Thoracic aorta (tissue), 2 donors: ENCODE data around the gene TCL1B. TPM values are rescaled to one million over a fixed set of nuclear protein-coding genes. Genes with fewer than 3 reads are reported as not detected.

Experiments
- ATAC-seq: fragments of 150-250 bp; one replicate; pipeline ENCODE4 v1.8.0; 2017; ENCODE audit warnings: low read depth; ENCODE audit not compliant: insufficient number of reproducible peaks, low FRiP score
- DNase-seq: peaks from one replicate; pipeline ENCODE4 v3.0.0-alpha.2; 2020; ENCODE audit warnings: low spot score
- H3K27ac ChIP-seq, 2 donors: fragments of 200-600 bp; sonication (generic); 1 replicate in 1 of 2; 2 replicates in 1 of 2; pipeline ENCODE4 v1.5.1; 2016; ENCODE audit warnings: mild to moderate bottlenecking in 2 of 2, moderate library complexity in 2 of 2
- H3K27me3 ChIP-seq: fragments of 200-600 bp; sonication (generic); replicated peaks from 2 replicates; pipeline ENCODE4 v1.6.0; 2016; ENCODE audit warnings: mild to moderate bottlenecking; ENCODE audit not compliant: insufficient read depth
- H3K36me3 ChIP-seq: fragments of 200-600 bp; sonication (generic); one replicate; pipeline ENCODE4 v1.5.1; 2016
- H3K4me1 ChIP-seq, 2 donors: fragments of 200-600 bp; sonication (generic); 1 replicate in 1 of 2; 2 replicates in 1 of 2; pipeline versions ENCODE4 v1.5.1 to v1.6.0; 2016; ENCODE audit warnings: low read depth in 2 of 2, mild to moderate bottlenecking in 1 of 2; ENCODE audit not compliant: control insufficient read depth in 1 of 2
- H3K4me3 ChIP-seq: fragments of 200-600 bp; sonication (generic); 2 replicates; pipeline ENCODE4 v1.5.1; 2016; ENCODE audit warnings: mild to moderate bottlenecking
- H3K9me3 ChIP-seq: fragments of 200-600 bp; sonication (generic); 2 replicates; pipeline ENCODE4 v1.5.1; 2016
- CTCF ChIP-seq: fragments of 200-600 bp; sonication (generic); IDR thresholded peaks from one replicate; pipeline ENCODE4 v1.5.1; 2019; ENCODE audit warnings: antibody characterized with exemption
- total RNA-seq, 2 donors: library from RNA; depleted of rRNA; stranded (reverse); fragments of >200 nt; gene quantifications; one replicate each; pipeline versions ENCODE4 v1.1.0 to v1.2.3, GENCODE V29; 2016

Gene TCL1B
- total RNA-seq, result not detected

GRCh38 chr14:95685978-95686922 is at the start of gene TCL1B:
Gene TCL1B (plus strand): TSS chr14:95686426. CDS start chr14:95686468, 42 bp downstream.
- ATAC-seq, result no peak
- no peaks in the 10 kb centered on the region for H3K27me3 ChIP-seq
- no peak for TF ChIP-seq CTCF

GRCh38 chr14:95644981-95645380 is 41.2 kb upstream of the TCL1B start:
- DNase-seq (no peak), ATAC-seq (no peak)
- Histone ChIP-seq H3K4me1 (no peaks in the 10 kb centered on the region), H3K27ac (no peak overlapping the region), H3K4me3 (no peak overlapping the region), H3K27me3 (no peaks in the 10 kb centered on the region), H3K36me3 (no peaks in the 10 kb centered on the region), H3K9me3 (no peaks in the 10 kb centered on the region)
- no peak for TF ChIP-seq CTCF

More at GRCh38 chr14:95685978-95686922, at the start of gene TCL1B:
- no peak within 1 kb of the TSS for H3K4me3 ChIP-seq
- H3K36me3 ChIP-seq, result no peaks in the 10 kb centered on the region
- no peaks in the 10 kb centered on the region for H3K4me1 ChIP-seq
- DNase-seq, result no peak
- H3K27ac ChIP-seq, result no peak within 1 kb of the TSS
- H3K9me3 ChIP-seq, result no peaks in the 10 kb centered on the region

- Histone ChIP-seq H3K4me3 (no peak overlapping the region), H3K27ac (no peak overlapping the region), H3K9me3 (no peaks in the 10 kb centered on the region), H3K27me3 (no peaks in the 10 kb centered on the region), H3K4me1 (no peaks in the 10 kb centered on the region), H3K36me3 (no peaks in the 10 kb centered on the region)
- no peak for DNase-seq
- no peak for ATAC-seq
- no peak for TF ChIP-seq CTCF
These were observed 40.7 kb upstream of the TCL1B start for GRCh38 chr14:95645389-95645996.

GRCh38 chr14:95647926-95648325 is 38.3 kb upstream of the TCL1B start:
- Histone ChIP-seq H3K4me1 (no peaks in the 10 kb centered on the region), H3K27me3 (no peaks in the 10 kb centered on the region), H3K9me3 (no peaks in the 10 kb centered on the region), H3K27ac (no peak overlapping the region), H3K4me3 (no peak overlapping the region), H3K36me3 (no peaks in the 10 kb centered on the region)
- TF ChIP-seq CTCF, result no peak
- DNase-seq (no peak), ATAC-seq (no peak)

GRCh38 chr14:95649230-95649629 is 37.0 kb upstream of the TCL1B start:
- Histone ChIP-seq H3K4me1 (no peaks in the 10 kb centered on the region), H3K27me3 (no peaks in the 10 kb centered on the region), H3K9me3 (no peaks in the 10 kb centered on the region), H3K27ac (no peak overlapping the region), H3K36me3 (no peaks in the 10 kb centered on the region), H3K4me3 (no peak overlapping the region)
- ATAC-seq (no peak), DNase-seq (no peak)
- TF ChIP-seq CTCF, result no peak
